ENCODE measurements around the gene HTD2.

HTD2 gene

DNA sequence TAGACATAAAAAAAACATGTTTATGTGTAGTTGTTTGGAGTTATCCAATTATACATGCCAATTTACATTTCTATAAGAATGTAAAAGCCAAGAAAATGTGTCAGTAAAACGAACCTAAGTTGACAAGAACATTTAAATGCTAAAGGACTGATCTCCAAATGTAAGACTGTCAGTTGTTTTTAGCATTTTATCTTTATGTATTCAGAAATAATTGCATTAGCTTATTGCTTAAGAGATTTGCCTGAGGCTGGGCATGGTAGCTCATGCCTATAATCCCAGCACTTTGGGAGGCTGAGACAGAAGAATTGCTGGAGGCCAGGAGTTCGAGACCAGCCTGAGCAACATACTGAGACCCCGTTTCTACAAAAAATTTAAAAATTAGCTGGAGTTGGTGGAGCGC lies 53.3 kb downstream of the HTD2 start:
- DNase-seq = no peak

DNA sequence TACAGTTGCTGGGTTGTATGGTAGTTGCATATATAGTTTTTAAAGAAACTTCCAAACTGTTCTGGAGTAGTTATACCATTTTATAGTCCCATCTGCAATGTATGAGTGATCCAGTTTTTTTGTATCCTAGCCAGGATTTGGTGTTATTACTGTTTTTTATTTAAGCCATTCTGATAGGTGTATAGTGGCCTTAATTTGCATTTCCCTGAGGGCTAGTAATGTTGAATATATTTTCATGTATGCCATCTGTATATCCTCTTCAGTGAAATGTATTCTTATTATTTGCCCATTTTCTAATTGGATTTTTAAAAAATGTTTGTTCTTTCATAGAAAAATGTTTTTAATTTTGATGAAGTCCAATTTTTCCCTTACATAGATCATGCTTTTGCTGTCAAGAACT lies 55.5 kb downstream of the HTD2 start:
- peak; percentile 5 for DNase-seq

DNA sequence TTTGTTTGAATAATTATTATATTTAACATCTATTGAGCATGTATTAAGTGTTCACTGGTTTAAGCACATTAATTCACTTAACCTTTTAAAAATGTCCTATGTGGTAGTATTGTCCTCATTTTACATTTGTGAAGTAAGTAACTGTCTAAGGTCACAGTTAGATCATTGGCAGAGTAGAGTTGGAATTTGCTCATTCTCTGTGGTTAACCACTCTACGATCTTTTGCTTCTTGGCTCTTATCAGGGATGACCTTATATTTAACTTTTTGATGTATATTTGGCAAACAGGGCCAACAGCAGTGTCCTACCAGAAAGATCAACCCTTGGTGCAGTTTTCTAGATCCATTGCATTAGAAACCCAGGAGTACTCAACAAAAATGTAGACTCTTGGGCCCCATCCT lies 60.4 kb downstream of the HTD2 start:
- DNase-seq = no peak

DNA sequence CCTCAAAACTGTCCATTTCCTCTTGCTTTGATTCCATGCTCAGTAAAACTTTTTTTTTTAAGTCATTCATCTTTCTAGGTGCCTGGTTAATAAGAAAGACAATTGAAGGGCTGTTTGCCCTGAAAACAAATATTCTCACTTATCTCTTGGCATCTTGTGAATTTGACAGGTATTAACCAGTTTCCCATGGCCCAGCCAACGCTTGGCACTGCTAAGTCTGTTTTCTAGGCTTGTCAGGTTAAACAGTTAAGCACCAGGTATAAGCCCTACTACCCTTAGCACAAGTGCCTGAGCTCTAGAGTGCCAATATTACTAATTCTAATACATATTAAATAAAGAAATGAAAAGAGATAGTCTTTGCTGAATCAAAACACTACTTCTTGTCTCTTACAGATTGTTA lies 62.7 kb downstream of the HTD2 start:
- no peak for DNase-seq
